H1 (cell line): Measurements from ENCODE around the gene SEPTIN2. TPM values are rescaled to one million over a fixed set of nuclear protein-coding genes. Genes with fewer than 3 reads are reported as not detected.
A peak's percentile ranks its signal among the peaks of the same experiment; 100 is the strongest.

Experiments used
- CTCF ChIA-PET: fragments of 300-600 bp; sonication (Branson Sonifier 250); formaldehyde crosslinking; loops from one replicate; lab custom pipeline; 2021; ENCODE audit not compliant: partially characterized antibody; lab: Charles Lee
- POLR2A ChIA-PET: fragments of 300-600 bp; sonication (Branson Sonifier 250); formaldehyde crosslinking; loops from one replicate; lab custom pipeline; 2021; ENCODE audit warnings: inconsistent platforms; ENCODE audit not compliant: partially characterized antibody; lab: Charles Lee
- DNase-seq, 2 experiments: peaks; one replicate each; pipeline versions ENCODE4 v3.0.0 to v3.0.0-alpha.2; 2010 to 2022; ENCODE audit warnings: low spot score in 2 of 2, low read depth in 1 of 2, mixed read lengths in 1 of 2
- FAIRE-seq: peaks from 2 replicates; lab custom pipeline; 2011; peaks lifted over from hg19 to GRCh38; lab: Jason Lieb, UNC
- H2AFZ ChIP-seq: 2 replicates; pipeline ENCODE4 v1.8.1; 2012; ENCODE audit warnings: low read length, inconsistent platforms
- H2AK5ac ChIP-seq: 2 replicates; pipeline ENCODE4 v1.6.1; 2013; ENCODE audit warnings: low read depth, low read length
- H2BK120ac ChIP-seq: replicated peaks from 2 replicates; pipeline ENCODE3; 2013; ENCODE audit warnings: low read depth, low read length, inconsistent platforms
- H2BK12ac ChIP-seq: 2 replicates; pipeline ENCODE4 v1.6.1; 2013; ENCODE audit warnings: low read depth, low read length
- H2BK15ac ChIP-seq: 2 replicates; pipeline ENCODE4 v1.6.1; 2013; ENCODE audit warnings: low read length
- H2BK20ac ChIP-seq: 2 replicates; pipeline ENCODE4 v1.6.1; 2013; ENCODE audit warnings: low read length
- H2BK5ac ChIP-seq: 2 replicates; pipeline ENCODE4 v1.6.1; 2013; ENCODE audit warnings: low read depth, low read length
- H3K14ac ChIP-seq: 2 replicates; pipeline ENCODE4 v1.6.1; 2013; ENCODE audit warnings: inconsistent platforms; ENCODE audit not compliant: insufficient read length
- H3K18ac ChIP-seq: 2 replicates; pipeline ENCODE4 v1.6.1; 2013; ENCODE audit warnings: low read length; ENCODE audit errors: extremely low read depth
- H3K23ac ChIP-seq: 2 replicates; pipeline ENCODE4 v1.6.1; 2013; ENCODE audit warnings: inconsistent platforms; ENCODE audit not compliant: insufficient read length
- H3K23me2 ChIP-seq: 2 replicates; pipeline ENCODE4 v1.6.1; 2013; ENCODE audit warnings: low read depth, low read length
- H3K27ac ChIP-seq: 2 replicates; pipeline ENCODE4 v1.6.1; 2011; ENCODE audit warnings: low read depth, low read length, inconsistent platforms
- H3K27me3 ChIP-seq, 4 experiments: replicated peaks in 1 of 4; 1 replicate in 1 of 4; 2 replicates in 3 of 4; pipeline versions ENCODE4 v1.6.1 to v1.8.1; 2011 to 2013; ENCODE audit warnings: low read length in 3 of 4, mild to moderate bottlenecking in 3 of 4, inconsistent platforms in 2 of 4, mixed read lengths in 2 of 4, moderate library complexity in 1 of 4; ENCODE audit not compliant: control insufficient read depth in 3 of 4, insufficient read depth in 3 of 4; ENCODE audit errors: extremely low read depth in 1 of 4
- H3K36me3 ChIP-seq, 4 experiments: 2 replicates each; pipeline versions ENCODE4 v1.6.1 to v1.8.1; 2011 to 2013; ENCODE audit warnings: mild to moderate bottlenecking in 4 of 4, low read length in 3 of 4, moderate library complexity in 2 of 4, control low read depth in 1 of 4, inconsistent platforms in 1 of 4; ENCODE audit not compliant: insufficient read depth in 4 of 4, control insufficient read depth in 2 of 4
- H3K4ac ChIP-seq: replicated peaks from 2 replicates; pipeline ENCODE3; 2013; ENCODE audit warnings: low read length, low read depth, mixed read lengths, inconsistent platforms; ENCODE audit not compliant: insufficient read length
- H3K4me1 ChIP-seq, 4 experiments: replicated peaks in 1 of 4; 1 replicate in 1 of 4; 2 replicates in 3 of 4; pipeline versions ENCODE4 v1.6.1 to v1.8.1; 2011 to 2013; ENCODE audit warnings: low read length in 3 of 4, inconsistent platforms in 2 of 4, mixed read lengths in 1 of 4; ENCODE audit not compliant: insufficient read depth in 4 of 4, control insufficient read depth in 3 of 4
- H3K4me2 ChIP-seq, 2 experiments: 2 replicates each; pipeline versions ENCODE4 v1.6.1 to v1.8.1; 2011 to 2013; ENCODE audit warnings: low read depth in 2 of 2, low read length in 2 of 2, control low read depth in 1 of 2, inconsistent platforms in 1 of 2, mild to moderate bottlenecking in 1 of 2; ENCODE audit not compliant: insufficient read depth in 1 of 2
- H3K4me3 ChIP-seq, 4 experiments: fragments of 200-600, 300-600 bp in 1 of 4; sonication (generic), shearing (Covaris generic), sonication (Bioruptor Twin) in 1 of 4; 2 replicates each; pipeline versions ENCODE4 v1.5.1 to v1.8.1; 2011 to 2016; ENCODE audit warnings: low read length in 4 of 4, low read depth in 3 of 4, control low read depth in 2 of 4, inconsistent platforms in 2 of 4, mild to moderate bottlenecking in 2 of 4, mixed read lengths in 1 of 4, moderate library complexity in 1 of 4; ENCODE audit not compliant: insufficient read depth in 2 of 4; ENCODE audit errors: extremely low read depth in 1 of 4
- H3K56ac ChIP-seq: replicated peaks from 2 replicates; pipeline ENCODE3; 2013; ENCODE audit warnings: low read depth, mild to moderate bottlenecking, mixed read lengths, low read length, inconsistent platforms; ENCODE audit not compliant: insufficient read length
- H3K79me1 ChIP-seq: 2 replicates; pipeline ENCODE4 v1.6.1; 2013; ENCODE audit warnings: low read depth, low read length, control low read depth
- H3K79me2 ChIP-seq, 2 experiments: 2 replicates each; pipeline versions ENCODE4 v1.6.1 to v1.8.1; 2012 to 2013; ENCODE audit warnings: low read length in 2 of 2, mild to moderate bottlenecking in 2 of 2, inconsistent platforms in 1 of 2; ENCODE audit not compliant: insufficient read depth in 2 of 2, control insufficient read depth in 1 of 2
- H3K9ac ChIP-seq, 4 experiments: replicated peaks in 1 of 4; 1 replicate in 1 of 4; 2 replicates in 3 of 4; pipeline versions ENCODE4 v1.6.1 to v1.8.1; 2011 to 2013; ENCODE audit warnings: low read depth in 3 of 4, low read length in 3 of 4, control low read depth in 2 of 4, mild to moderate bottlenecking in 2 of 4, moderate library complexity in 2 of 4, inconsistent platforms in 1 of 4; ENCODE audit errors: extremely low read depth in 1 of 4
- H3K9me3 ChIP-seq, 2 experiments: 2 replicates each; pipeline versions ENCODE4 v1.6.1 to v1.8.1; 2012 to 2013; ENCODE audit warnings: mild to moderate bottlenecking in 2 of 2, moderate library complexity in 2 of 2, control low read depth in 1 of 2, inconsistent platforms in 1 of 2, low read depth in 1 of 2, low read length in 1 of 2, mixed read lengths in 1 of 2; ENCODE audit not compliant: insufficient read depth in 2 of 2
- H4K20me1 ChIP-seq, 2 experiments: replicated peaks in 1 of 2; 2 replicates each; pipeline versions ENCODE3 to v1.8.1; 2011 to 2013; ENCODE audit warnings: inconsistent platforms in 2 of 2, low read length in 2 of 2, mild to moderate bottlenecking in 1 of 2; ENCODE audit not compliant: insufficient read depth in 2 of 2, control insufficient read depth in 1 of 2
- H4K5ac ChIP-seq: 2 replicates; pipeline ENCODE4 v1.6.1; 2013; ENCODE audit warnings: low read length, low read depth, mixed read lengths, inconsistent platforms; ENCODE audit not compliant: insufficient read length
- H4K8ac ChIP-seq: 2 replicates; pipeline ENCODE4 v1.8.0; 2013; ENCODE audit warnings: mild to moderate bottlenecking, moderate library complexity, low read length, inconsistent platforms; ENCODE audit not compliant: insufficient read depth; ENCODE audit errors: extremely low read depth
- H4K91ac ChIP-seq: replicated peaks from 2 replicates; pipeline ENCODE3; 2013; ENCODE audit warnings: low read length, mixed read lengths, inconsistent platforms; ENCODE audit not compliant: insufficient read length
- ASH2L ChIP-seq: fragments of 200-600, 300-600 bp; sonication (generic); IDR thresholded peaks from one replicate; pipeline ENCODE4 v1.7.1; 2017; ENCODE audit warnings: low read length
- CTCF ChIP-seq, 3 experiments: IDR thresholded peaks; 1 replicate in 2 of 3; 2 replicates in 1 of 3; pipeline versions ENCODE4 v1.5.1 to v1.6.1; 2011; ENCODE audit warnings: low read length in 3 of 3, mild to moderate bottlenecking in 3 of 3, inconsistent platforms in 2 of 3, low read depth in 1 of 3, moderate library complexity in 1 of 3; ENCODE audit not compliant: insufficient read depth in 1 of 3; ENCODE audit errors: control extremely low read depth in 1 of 3
- GABPA ChIP-seq: IDR thresholded peaks from 2 replicates; pipeline ENCODE4 v1.6.1; 2011; ENCODE audit warnings: mild to moderate bottlenecking, low read length, moderate library complexity, borderline replicate concordance; ENCODE audit not compliant: insufficient read depth
- RAD21 ChIP-seq, 2 experiments: IDR thresholded peaks in 1 of 2; conservative IDR thresholded peaks in 1 of 2; 2 replicates each; pipeline ENCODE4 v1.6.1; 2011; ENCODE audit warnings: low read depth in 2 of 2, low read length in 2 of 2, improper control_type of control experiment in 1 of 2, inconsistent platforms in 1 of 2, mild to moderate bottlenecking in 1 of 2, moderate library complexity in 1 of 2
- RBBP5 ChIP-seq: IDR thresholded peaks from 2 replicates; pipeline ENCODE4 v1.7.1; 2012; ENCODE audit warnings: low read depth, mild to moderate bottlenecking, inconsistent platforms, low read length, moderate library complexity, borderline replicate concordance
- RFX5 ChIP-seq: IDR thresholded peaks from 2 replicates; pipeline ENCODE4 v1.6.1; 2011; ENCODE audit warnings: low read depth, low read length, improper control_type of control experiment, borderline replicate concordance
- SAP30 ChIP-seq: fragments of 300-600 bp; sonication (generic); IDR thresholded peaks from 2 replicates; pipeline ENCODE4 v1.7.1; 2012; ENCODE audit warnings: low read length, moderate library complexity, mild to moderate bottlenecking, inconsistent platforms; ENCODE audit not compliant: insufficient read depth, insufficient replicate concordance
- WGBS, 2 experiments: shearing (Covaris generic) in 1 of 2; methylation state at CpG; one replicate each; pipeline versions ENCODE4 v1.1.6 to v1.1.7; 2013 to 2015; ENCODE audit warnings: low lambda C conversion rate in 2 of 2, mixed read lengths in 2 of 2, inconsistent platforms in 1 of 2, low coverage in 1 of 2, missing lambda C conversion rate in 1 of 2; ENCODE audit not compliant: insufficient replicate concordance in 2 of 2, insufficient coverage in 1 of 2, insufficient read length in 1 of 2; ENCODE audit errors: extremely low coverage in 1 of 2, missing lambda C conversion rate in 1 of 2; 5-methylcytosine and 5-hydroxymethylcytosine counted together
- polyA plus RNA-seq, 7 experiments: library from polyadenylated mRNA; depleted of rRNA in 3 of 7; stranded (reverse) in 5 of 7; unstranded in 2 of 7; fragments of >200 nt in 5 of 7; fragments of 200-250 nt in 2 of 7; gene quantifications; 1 replicate in 5 of 7; 2 replicates in 1 of 7; 4 replicates in 1 of 7; pipeline versions ENCODE4 v1.2.1 to v1.2.3, GENCODE V29; 2011 to 2013; ENCODE audit warnings: missing spikeins in 2 of 7, mixed read lengths in 2 of 7
- total RNA-seq: library from RNA; stranded (reverse); fragmentation: NEBNext Ultra II Directional; extraction: Animal tissue kit (Norgen Biotek cat#: 25700); gene quantifications from 2 replicates; pipeline ENCODE4 v1.2.1, GENCODE V29; 2021

SEPTIN2 gene
- total and polyA plus RNA-seq, 2 of the 8 experiments (the other 6 are each of a cell fraction or from before 2014, with no cell fraction given), result 392 to 650 TPM

- no peak overlapping the region for H3K27ac ChIP-seq
- FAIRE-seq, result no peak
Observed at GRCh38 chr2:241274127-241274526, 41.6 kb upstream of the SEPTIN2 start.

More at GRCh38 chr2:241274127-241274526, 41.6 kb upstream of the SEPTIN2 start:
- Histone ChIP-seq H3K4me1 (peaks cover 0 to 11% (median 3%) of the 10 kb centered on the region in 4 experiments; a peak in 5 of 7 replicates), H3K18ac (no peak overlapping the region), H2AK5ac (peak overlapping the region; percentile 54; the same call in 1 of the 2 replicates), H3K79me2 (peaks cover 10 to 85% of the 10 kb centered on the region in 2 experiments), H3K27me3 (no peaks in the 10 kb centered on the region), H3K4me2 (peak overlapping the region in 1 of 2 experiments; percentile 69; a peak in 1 of 4 replicates), H4K20me1 (peaks cover 13 to 39% of the 10 kb centered on the region in 2 experiments), H3K23ac (no peak overlapping the region), H3K56ac (no peak overlapping the region), H4K91ac (no peak overlapping the region), H4K8ac (no peak overlapping the region), H3K9ac (peak overlapping the region in 1 of 4 experiments; percentile 7; a peak in 1 of 7 replicates), H2BK15ac (no peak overlapping the region), H3K14ac (no peak overlapping the region), H4K5ac (no peak overlapping the region), H3K79me1 (peaks cover 23% of the 10 kb centered on the region), H2BK12ac (no peak overlapping the region), H3K9me3 (no peaks in the 10 kb centered on the region), H3K4me3 (no peak overlapping the region), H2BK20ac (no peak overlapping the region), H3K36me3 (no peaks in the 10 kb centered on the region), H2BK5ac (no peak overlapping the region), H2BK120ac (no peak overlapping the region), H3K23me2 (peaks cover 8% of the 10 kb centered on the region; the same call in 1 of the 2 replicates), H3K4ac (no peak overlapping the region), H2AFZ (no peak overlapping the region)
- WGBS, 2 experiments, result 74% methylated on average over 5 of the region's 5 CpGs; no CpG with 5 or more reads in 1 of the 2 experiments
- DNase-seq, result no peak
- POLR2A ChIA-PET, result interaction anchor here (1.6 kb wide), 1 partner anchor 42 kb away, joined by 4 read pairs; the partner anchor contains the start of gene SEPTIN2
- CTCF ChIA-PET, result interaction anchor here (1.5 kb wide), 1 partner anchor 39 kb away, joined by 3 read pairs; no protein-coding TSS in a partner anchor
- no peak for TF ChIP-seq GABPA
- TF ChIP-seq RFX5, result no peak
- TF ChIP-seq CTCF (IDR thresholded peaks at IDR 0.05; ENCODE audit: control extremely low read depth in 1 of 3, insufficient read depth in 1 of 3, low read depth in 1 of 3, low read length in 3 of 3), result peak in 2 of 3 experiments; percentile 5 to 31; a peak in 2 of 4 replicates
- no peak for TF ChIP-seq SAP30
- TF ChIP-seq ASH2L, result no peak
- no peak for TF ChIP-seq RBBP5
- peak in 1 of 2 experiments; percentile 16; a peak in 1 of 4 replicates for TF ChIP-seq RAD21 (IDR thresholded peaks at IDR 0.05 in 1 of 2, conservative IDR thresholded peaks at IDR 0.05 in 1 of 2; ENCODE audit: low read depth in 2 of 2, low read length in 2 of 2)
